ENCODE data around the gene BTD.

DNA sequence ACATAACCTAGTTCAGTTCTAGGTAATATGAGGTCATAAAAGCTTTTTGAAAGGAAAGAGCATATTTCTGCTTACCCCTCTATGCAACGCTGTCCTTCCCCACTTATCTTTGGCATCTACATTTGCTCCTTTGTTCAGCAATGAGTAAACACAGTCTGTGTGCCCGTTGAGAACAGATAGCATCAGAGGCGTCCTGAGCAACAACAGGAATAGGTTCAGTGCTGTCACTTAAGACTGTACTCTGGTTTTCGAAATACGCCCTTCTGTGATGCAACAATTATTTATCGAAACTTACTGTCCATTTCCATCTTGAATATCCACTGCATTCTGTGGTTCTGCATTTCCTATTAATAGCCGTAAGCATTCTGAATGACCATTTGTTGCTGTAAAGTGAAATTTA, 84.4 kb downstream of the BTD start:
- no peak for TF ChIP-seq FOXK2 (IDR thresholded peaks at IDR 0.05)
- TF ChIP-seq FOXM1 (IDR thresholded peaks at IDR 0.05; ENCODE audit: borderline replicate concordance) = no peak
- TF ChIP-seq SUZ12 (IDR thresholded peaks at IDR 0.05) = no peak
